RWPE1 (cell line): Measurements from ENCODE around the gene ERC2.

Experiments
- CTCF ChIA-PET: fragments of 350-600 bp; sonication (Branson Sonifier 250); formaldehyde crosslinking; extraction: SDS; loops from one replicate; lab custom pipeline; 2021; lab: Yijun Ruan, JAX
- POLR2A ChIA-PET: fragments of 400-600 bp; formaldehyde crosslinking; extraction: SDS; loops from one replicate; lab custom pipeline; 2020; ENCODE audit warnings: antibody characterized with exemption; ENCODE audit not compliant: low non-redundant PET; lab: Yijun Ruan, JAX
- DNase-seq: peaks from one replicate; pipeline ENCODE4 v3.0.0; 2012; ENCODE audit warnings: low spot score
- H3K27ac ChIP-seq: fragments of 450-650 bp; 2 replicates; pipeline ENCODE4 v1.5.1; 2017
- CTCF ChIP-seq: fragments of 450-650 bp; conservative IDR thresholded peaks from 2 replicates; pipeline ENCODE4 v1.5.1; 2017; ENCODE audit warnings: low read depth, mild to moderate bottlenecking

Gene ERC2

GRCh38 chr3:55873523-55874254 is 594.6 kb downstream of the ERC2 start:
- no peak for TF ChIP-seq CTCF
- H3K27ac ChIP-seq, result no peak overlapping the region
- DNase-seq, result no peak
- ChIA-PET CTCF (interaction anchor here (0.6 kb wide), 1 partner anchor 804 kb away, joined by 4 read pairs; no protein-coding TSS in a partner anchor), POLR2A (no interaction called here)

DNA sequence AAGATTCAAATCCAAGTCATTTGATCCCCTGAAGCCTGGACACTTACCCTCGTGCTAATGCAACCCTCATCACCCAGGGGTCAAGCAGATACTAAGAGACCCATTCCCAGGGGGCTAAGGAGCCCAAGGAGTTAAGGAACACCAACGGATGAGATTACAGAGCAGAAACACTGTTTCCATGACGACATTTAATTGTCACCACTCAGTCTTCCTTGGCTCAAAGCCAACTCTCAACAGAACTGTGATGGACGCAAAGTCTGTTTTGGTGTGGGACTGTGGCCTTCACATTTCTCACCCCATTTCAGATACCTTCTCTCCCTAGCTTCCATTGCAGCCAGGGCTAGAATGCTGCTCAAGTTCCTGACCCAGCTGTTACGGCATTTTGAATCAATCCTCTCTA is 597.7 kb downstream of the ERC2 start:
- DNase-seq, result no peak
- CTCF ChIA-PET, result interaction anchor here (0.5 kb wide), 1 partner anchor 440 kb away, joined by 4 read pairs; no protein-coding TSS in a partner anchor
- no peak for TF ChIP-seq CTCF
- POLR2A ChIA-PET, result no interaction called here
- H3K27ac ChIP-seq, result no peak overlapping the region

DNA sequence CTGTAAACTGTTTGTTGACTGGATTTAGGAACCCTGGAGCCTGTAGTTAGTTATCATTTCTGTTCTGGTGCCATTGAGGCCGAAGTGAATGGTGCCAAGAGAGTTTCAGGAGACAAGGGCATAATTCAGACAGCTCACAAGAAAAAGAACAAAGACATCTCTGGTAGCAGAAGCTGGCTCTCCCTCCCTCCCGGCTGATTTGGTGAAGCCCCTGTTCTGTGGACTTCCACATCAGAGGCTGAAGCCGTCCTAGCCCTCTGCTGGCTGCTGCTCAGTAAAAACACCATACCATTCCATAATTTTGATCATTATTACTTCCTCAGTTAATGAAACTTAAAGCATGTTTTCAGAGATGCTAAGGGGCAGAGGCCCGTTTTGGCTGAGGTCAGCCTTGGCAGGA is 599.9 kb downstream of the ERC2 start:
- ChIA-PET CTCF (no interaction called here), POLR2A (no interaction called here)
- DNase-seq, result no peak
- H3K27ac ChIP-seq, result no peak overlapping the region
- TF ChIP-seq CTCF, result no peak

DNA sequence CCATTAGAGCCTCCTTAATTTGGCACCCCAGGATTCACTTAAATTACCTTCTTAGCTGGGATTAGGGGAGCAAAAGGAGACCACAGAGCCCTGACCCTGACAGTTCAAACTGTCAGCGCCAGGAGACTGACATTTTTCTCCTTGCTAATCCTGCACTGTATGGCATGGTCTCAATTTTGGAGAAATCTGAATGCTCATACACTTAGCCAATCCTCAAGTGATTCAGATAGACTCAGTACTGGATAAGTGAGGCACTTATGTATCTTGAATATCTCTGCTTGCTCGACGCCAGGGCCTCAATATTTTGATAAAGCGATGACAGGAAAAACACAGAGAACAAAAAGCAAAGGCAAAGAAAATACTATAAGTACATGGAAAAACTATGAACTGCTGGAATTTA is 605.2 kb downstream of the ERC2 start:
- no peak overlapping the region for H3K27ac ChIP-seq
- DNase-seq, result no peak
- CTCF ChIA-PET, result no interaction called here
- POLR2A ChIA-PET, result no interaction called here
- TF ChIP-seq CTCF, result no peak

DNA sequence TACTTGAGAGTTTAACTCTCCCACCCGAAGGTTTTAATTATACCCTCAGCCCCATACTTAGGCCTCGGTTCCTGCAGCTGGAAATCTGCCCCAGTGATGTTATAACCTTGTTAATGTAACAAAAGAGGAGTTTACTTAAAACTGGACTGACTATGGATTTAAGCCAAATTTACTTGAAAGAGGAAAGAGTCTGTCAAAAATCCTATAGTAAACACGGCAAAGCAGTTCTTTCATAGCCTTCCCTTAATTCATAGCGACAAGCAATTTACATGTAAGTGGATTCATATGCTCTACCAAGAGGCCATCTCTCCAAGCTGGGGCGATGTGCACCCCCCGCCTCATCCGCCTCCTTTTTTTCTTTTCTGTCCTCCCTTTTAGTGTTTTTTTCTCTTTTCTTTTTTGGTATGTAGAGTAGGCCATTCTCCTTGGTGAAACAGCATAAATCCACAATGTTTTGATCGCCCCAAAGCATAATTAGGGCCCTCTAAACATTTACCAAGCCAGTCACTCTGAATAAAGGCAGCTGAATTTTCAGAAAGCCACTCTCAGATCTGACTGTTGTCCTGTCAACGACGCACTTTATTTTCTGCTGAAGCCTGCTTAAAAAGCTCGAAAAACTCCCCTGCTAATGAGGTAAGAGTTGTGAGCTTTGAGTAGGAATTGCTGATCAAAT is 608.1 kb downstream of the ERC2 start:
- ChIA-PET POLR2A (no interaction called here), CTCF (no interaction called here)
- no peak for TF ChIP-seq CTCF
- DNase-seq, result no peak
- no peak overlapping the region for H3K27ac ChIP-seq

GRCh38 chr3:55859305-55859704 is 609.0 kb downstream of the ERC2 start:
- TF ChIP-seq CTCF, result no peak
- no peak for DNase-seq
- CTCF ChIA-PET, result no interaction called here
- POLR2A ChIA-PET, result no interaction called here
- no peak overlapping the region for H3K27ac ChIP-seq
